ENCODE measurements around the gene CCDC141. TPM values are rescaled to one million over a fixed set of nuclear protein-coding genes. Genes with fewer than 3 reads are reported as not detected.

Gene CCDC141
- total RNA-seq, 1 experiment from 2014 or later = 0.30 TPM

DNA sequence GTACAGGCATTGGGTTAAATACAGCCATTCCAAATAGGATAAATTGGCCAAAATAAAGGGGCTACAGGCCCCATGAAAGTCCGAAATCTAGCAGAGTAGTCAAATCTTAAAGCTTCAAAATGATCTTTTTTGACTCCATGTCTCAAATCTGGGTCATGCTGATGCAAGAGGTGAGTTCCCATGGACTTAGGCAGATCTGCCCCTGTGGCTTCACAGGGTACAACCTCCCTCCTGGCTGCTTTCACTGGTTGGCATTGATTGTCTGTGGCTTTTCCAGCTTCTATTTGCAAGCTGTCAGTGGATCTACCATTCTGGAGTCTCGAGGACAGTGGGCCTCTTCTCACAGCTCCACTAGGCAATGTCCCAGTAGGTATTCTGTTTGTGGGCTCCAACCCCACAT lies 56.1 kb downstream of the CCDC141 start:
- H3K27ac ChIP-seq (ENCODE audit: low read depth, low read length) = no peak overlapping the region
- DNase-seq (ENCODE audit: low read depth, low spot score) (no peak), ATAC-seq (no peak)
- H3K4me2 ChIP-seq (ENCODE audit: low read length) = no peak overlapping the region
- H3K9me3 ChIP-seq (ENCODE audit: control insufficient read depth in 1 of 2, insufficient read depth in 1 of 2, low read depth in 1 of 2, low read length in 2 of 2) = no peaks in the 10 kb centered on the region
- RAD21 ChIA-PET (ENCODE audit: low non-redundant PET in 1 of 2, low total read pairs in 2 of 2, uncharacterized antibody in 2 of 2, unreplicated experiment in 2 of 2) = no interaction called here
- TF ChIP-seq ZFX (IDR thresholded peaks at IDR 0.05) = no peak
- TF ChIP-seq TCF7L2 (IDR thresholded peaks at IDR 0.05; ENCODE audit: borderline replicate concordance, extremely low read depth, insufficient read depth, insufficient read length) = no peak
- no peak for TF ChIP-seq CBX3 (IDR thresholded peaks at IDR 0.05; ENCODE audit: low read depth)
- TF ChIP-seq, protein P1, sequence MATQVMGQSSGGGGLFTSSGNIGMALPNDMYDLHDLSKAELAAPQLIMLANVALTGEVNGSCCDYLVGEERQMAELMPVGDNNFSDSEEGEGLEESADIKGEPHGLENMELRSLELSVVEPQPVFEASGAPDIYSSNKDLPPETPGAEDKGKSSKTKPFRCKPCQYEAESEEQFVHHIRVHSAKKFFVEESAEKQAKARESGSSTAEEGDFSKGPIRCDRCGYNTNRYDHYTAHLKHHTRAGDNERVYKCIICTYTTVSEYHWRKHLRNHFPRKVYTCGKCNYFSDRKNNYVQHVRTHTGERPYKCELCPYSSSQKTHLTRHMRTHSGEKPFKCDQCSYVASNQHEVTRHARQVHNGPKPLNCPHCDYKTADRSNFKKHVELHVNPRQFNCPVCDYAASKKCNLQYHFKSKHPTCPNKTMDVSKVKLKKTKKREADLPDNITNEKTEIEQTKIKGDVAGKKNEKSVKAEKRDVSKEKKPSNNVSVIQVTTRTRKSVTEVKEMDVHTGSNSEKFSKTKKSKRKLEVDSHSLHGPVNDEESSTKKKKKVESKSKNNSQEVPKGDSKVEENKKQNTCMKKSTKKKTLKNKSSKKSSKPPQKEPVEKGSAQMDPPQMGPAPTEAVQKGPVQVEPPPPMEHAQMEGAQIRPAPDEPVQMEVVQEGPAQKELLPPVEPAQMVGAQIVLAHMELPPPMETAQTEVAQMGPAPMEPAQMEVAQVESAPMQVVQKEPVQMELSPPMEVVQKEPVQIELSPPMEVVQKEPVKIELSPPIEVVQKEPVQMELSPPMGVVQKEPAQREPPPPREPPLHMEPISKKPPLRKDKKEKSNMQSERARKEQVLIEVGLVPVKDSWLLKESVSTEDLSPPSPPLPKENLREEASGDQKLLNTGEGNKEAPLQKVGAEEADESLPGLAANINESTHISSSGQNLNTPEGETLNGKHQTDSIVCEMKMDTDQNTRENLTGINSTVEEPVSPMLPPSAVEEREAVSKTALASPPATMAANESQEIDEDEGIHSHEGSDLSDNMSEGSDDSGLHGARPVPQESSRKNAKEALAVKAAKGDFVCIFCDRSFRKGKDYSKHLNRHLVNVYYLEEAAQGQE (IDR thresholded peaks at IDR 0.05; ENCODE audit: low read depth) = no peak
- no peak for TF ChIP-seq FOSL1 (IDR thresholded peaks at IDR 0.05; ENCODE audit: low read depth)
- no peak for TF ChIP-seq EZH2phosphoT487 (IDR thresholded peaks at IDR 0.05; ENCODE audit: borderline replicate concordance)
- TF ChIP-seq SRF (IDR thresholded peaks at IDR 0.05; ENCODE audit: low read depth) = no peak
- TF ChIP-seq, protein P2, sequence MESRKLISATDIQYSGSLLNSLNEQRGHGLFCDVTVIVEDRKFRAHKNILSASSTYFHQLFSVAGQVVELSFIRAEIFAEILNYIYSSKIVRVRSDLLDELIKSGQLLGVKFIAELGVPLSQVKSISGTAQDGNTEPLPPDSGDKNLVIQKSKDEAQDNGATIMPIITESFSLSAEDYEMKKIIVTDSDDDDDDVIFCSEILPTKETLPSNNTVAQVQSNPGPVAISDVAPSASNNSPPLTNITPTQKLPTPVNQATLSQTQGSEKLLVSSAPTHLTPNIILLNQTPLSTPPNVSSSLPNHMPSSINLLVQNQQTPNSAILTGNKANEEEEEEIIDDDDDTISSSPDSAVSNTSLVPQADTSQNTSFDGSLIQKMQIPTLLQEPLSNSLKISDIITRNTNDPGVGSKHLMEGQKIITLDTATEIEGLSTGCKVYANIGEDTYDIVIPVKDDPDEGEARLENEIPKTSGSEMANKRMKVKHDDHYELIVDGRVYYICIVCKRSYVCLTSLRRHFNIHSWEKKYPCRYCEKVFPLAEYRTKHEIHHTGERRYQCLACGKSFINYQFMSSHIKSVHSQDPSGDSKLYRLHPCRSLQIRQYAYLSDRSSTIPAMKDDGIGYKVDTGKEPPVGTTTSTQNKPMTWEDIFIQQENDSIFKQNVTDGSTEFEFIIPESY (IDR thresholded peaks at IDR 0.05; ENCODE audit: extremely low read depth, insufficient replicate concordance, low read length) = no peak
- no peak for TF ChIP-seq JUND (IDR thresholded peaks at IDR 0.05)
- TF ChIP-seq, protein P3, sequence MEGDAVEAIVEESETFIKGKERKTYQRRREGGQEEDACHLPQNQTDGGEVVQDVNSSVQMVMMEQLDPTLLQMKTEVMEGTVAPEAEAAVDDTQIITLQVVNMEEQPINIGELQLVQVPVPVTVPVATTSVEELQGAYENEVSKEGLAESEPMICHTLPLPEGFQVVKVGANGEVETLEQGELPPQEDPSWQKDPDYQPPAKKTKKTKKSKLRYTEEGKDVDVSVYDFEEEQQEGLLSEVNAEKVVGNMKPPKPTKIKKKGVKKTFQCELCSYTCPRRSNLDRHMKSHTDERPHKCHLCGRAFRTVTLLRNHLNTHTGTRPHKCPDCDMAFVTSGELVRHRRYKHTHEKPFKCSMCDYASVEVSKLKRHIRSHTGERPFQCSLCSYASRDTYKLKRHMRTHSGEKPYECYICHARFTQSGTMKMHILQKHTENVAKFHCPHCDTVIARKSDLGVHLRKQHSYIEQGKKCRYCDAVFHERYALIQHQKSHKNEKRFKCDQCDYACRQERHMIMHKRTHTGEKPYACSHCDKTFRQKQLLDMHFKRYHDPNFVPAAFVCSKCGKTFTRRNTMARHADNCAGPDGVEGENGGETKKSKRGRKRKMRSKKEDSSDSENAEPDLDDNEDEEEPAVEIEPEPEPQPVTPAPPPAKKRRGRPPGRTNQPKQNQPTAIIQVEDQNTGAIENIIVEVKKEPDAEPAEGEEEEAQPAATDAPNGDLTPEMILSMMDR (IDR thresholded peaks at IDR 0.05 in 2 of 3, conservative IDR thresholded peaks at IDR 0.05 in 1 of 3; ENCODE audit: borderline replicate concordance in 1 of 3, insufficient read depth in 1 of 3, low read depth in 2 of 3, low read length in 2 of 3) = no peak
- no peak for TF ChIP-seq ELF1 (IDR thresholded peaks at IDR 0.05; ENCODE audit: borderline replicate concordance, low read depth)
- no peak for TF ChIP-seq ZNF274 (IDR thresholded peaks at IDR 0.05; ENCODE audit: low read depth, low read length)
- TF ChIP-seq SIN3A (IDR thresholded peaks at IDR 0.05; ENCODE audit: low read depth) = no peak
- no peak for TF ChIP-seq POLR2AphosphoS5 (IDR thresholded peaks at IDR 0.05; ENCODE audit: low read depth, low read length)
- no peaks in the 10 kb centered on the region for H3K36me3 ChIP-seq (ENCODE audit: control insufficient read depth in 1 of 2, insufficient read depth in 2 of 2, low read length in 2 of 2)
- POLR2A ChIA-PET = no interaction called here
- intact Hi-C loops (cut with micrococcal nuclease) = no loop called here
- no peaks in the 10 kb centered on the region for H3K4me1 ChIP-seq (ENCODE audit: control insufficient read depth in 1 of 2, insufficient read depth in 2 of 2, low read length in 2 of 2)
- H3K27me3 ChIP-seq (ENCODE audit: insufficient read depth, low read length) = no peaks in the 10 kb centered on the region
- no peak overlapping the region for H3K4me3 ChIP-seq (replicated peaks in 1 of 2; ENCODE audit: low read depth in 1 of 2, low read length in 2 of 2)
- H3K9ac ChIP-seq (ENCODE audit: low read length) = no peak overlapping the region
- H3K79me2 ChIP-seq (ENCODE audit: insufficient read depth, low read length) = no peaks in the 10 kb centered on the region
- CTCF ChIA-PET = no interaction called here
- no peaks in the 10 kb centered on the region for H3K9me2 ChIP-seq (ENCODE audit: insufficient read depth)
- no peaks in the 10 kb centered on the region for H4K20me1 ChIP-seq (ENCODE audit: insufficient read depth)
- no TSS peak for BruUV-seq (replicated peaks)
- no peak overlapping the region for H2AFZ ChIP-seq (ENCODE audit: low read depth, low read length, poor library complexity, severe bottlenecking)

Measured in HCT116 (cell line).